IPS-18a (cell line): ENCODE data around the gene ZNF385A.
A peak's percentile ranks its signal among the peaks of the same experiment; 100 is the strongest.

Source experiments
- H3K27ac ChIP-seq: one replicate; pipeline ENCODE4 v1.5.1; 2013; ENCODE audit warnings: low read length
- H3K27me3 ChIP-seq: one replicate; pipeline ENCODE4 v1.6.1; 2013; ENCODE audit warnings: mild to moderate bottlenecking, low read length; ENCODE audit not compliant: control insufficient read depth, insufficient read depth
- H3K36me3 ChIP-seq: one replicate; pipeline ENCODE4 v1.6.1; 2013; ENCODE audit warnings: low read depth, low read length; ENCODE audit not compliant: control insufficient read depth
- H3K4me1 ChIP-seq: one replicate; pipeline ENCODE4 v1.6.1; 2013; ENCODE audit warnings: low read depth, low read length; ENCODE audit not compliant: control insufficient read depth
- H3K4me3 ChIP-seq: one replicate; pipeline ENCODE4 v1.5.1; 2013; ENCODE audit warnings: low read length
- H3K9ac ChIP-seq: one replicate; pipeline ENCODE4 v1.6.1; 2013; ENCODE audit warnings: mild to moderate bottlenecking, low read length, moderate library complexity
- H3K9me3 ChIP-seq: one replicate; pipeline ENCODE4 v1.6.1; 2013; ENCODE audit warnings: low read depth, low read length; ENCODE audit not compliant: control insufficient read depth

The ZNF385A gene

DNA sequence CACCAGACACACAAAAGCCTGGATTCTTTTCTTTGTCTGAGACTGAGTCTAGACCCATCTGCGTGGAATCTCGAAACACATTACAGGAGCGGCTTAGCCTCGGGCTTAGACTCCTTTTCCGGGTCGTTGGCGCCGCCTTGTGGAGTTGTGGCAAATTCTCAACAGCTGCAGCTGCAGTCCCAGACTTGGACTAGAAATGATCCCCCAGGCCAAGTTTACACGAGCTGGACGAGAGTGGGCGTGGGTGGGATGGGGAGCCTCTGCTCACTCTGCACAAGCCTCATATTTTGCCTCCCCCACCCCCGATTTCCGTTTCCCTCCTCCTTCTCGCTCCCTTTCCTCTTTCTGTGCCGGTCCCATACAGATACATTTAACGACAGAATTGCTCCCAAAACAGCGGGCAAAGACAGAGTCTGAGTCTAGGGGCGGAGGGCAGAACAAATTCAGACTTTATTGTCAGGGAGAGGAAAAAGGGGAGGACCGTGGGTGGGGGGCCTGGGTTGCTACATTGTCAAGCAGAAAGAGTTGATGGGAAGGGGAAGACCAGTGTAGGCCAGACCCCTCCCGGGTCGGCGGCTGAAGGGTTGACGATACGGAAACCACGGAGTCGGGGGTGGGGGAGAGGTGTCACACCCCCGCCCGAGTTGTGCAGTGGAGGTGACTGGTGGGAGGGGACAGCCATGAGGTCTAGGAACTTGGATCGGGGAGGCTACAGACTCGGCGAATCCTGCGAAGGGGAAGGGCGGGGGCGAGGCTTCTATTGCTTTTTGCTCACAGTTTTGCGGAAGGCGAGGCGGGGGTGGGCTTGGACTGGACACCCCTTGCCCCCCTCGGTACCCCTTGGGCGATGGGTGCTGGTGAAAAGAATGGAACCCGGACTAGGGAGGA lies 15.6 kb downstream of the ZNF385A start:
- Histone ChIP-seq H3K4me3 (peak overlapping the region; percentile 40), H3K27me3 (peaks cover 32% of the 10 kb centered on the region), H3K9me3 (no peaks in the 10 kb centered on the region), H3K36me3 (peaks cover 3% of the 10 kb centered on the region), H3K4me1 (no peaks in the 10 kb centered on the region), H3K9ac (no peak overlapping the region), H3K27ac (no peak overlapping the region)

DNA sequence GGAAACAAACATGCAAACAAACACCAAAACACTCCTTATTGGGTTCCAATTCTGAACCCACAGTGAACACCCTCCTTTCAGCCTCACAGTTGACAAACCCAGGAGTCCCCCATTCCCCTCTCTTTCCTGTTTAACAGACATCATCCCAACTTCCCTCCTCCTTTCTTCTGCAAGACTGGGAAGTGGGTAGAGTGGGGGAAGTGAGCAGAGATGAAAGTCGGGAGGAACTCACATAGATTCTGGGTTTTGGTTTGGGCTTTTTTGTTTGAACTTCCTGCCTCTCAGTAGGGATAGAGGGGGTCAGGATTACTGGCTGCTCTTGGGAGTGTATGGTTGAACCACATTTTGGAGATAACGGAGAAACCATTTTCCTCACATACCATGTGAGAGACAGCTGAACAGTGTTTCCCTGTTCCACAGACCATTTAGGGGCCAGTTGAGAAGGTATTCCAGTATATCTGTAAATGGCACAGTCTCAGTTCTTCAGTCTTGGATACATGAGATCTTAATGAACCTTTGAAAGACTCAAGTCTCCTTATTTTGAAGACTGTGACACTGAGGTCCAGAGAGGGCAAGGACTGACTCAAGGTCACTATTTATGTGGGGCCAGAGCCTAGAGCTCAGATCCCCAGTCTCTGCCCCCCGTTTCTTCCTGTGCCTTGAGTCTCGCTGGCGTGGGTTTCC lies 16.4 kb downstream of the ZNF385A start:
- no peak overlapping the region for H3K9ac ChIP-seq
- H3K9me3 ChIP-seq, result no peaks in the 10 kb centered on the region
- no peak overlapping the region for H3K4me3 ChIP-seq
- H3K27me3 ChIP-seq, result peaks cover 32% of the 10 kb centered on the region
- H3K4me1 ChIP-seq, result no peaks in the 10 kb centered on the region
- peaks cover 3% of the 10 kb centered on the region for H3K36me3 ChIP-seq
- no peak overlapping the region for H3K27ac ChIP-seq

DNA sequence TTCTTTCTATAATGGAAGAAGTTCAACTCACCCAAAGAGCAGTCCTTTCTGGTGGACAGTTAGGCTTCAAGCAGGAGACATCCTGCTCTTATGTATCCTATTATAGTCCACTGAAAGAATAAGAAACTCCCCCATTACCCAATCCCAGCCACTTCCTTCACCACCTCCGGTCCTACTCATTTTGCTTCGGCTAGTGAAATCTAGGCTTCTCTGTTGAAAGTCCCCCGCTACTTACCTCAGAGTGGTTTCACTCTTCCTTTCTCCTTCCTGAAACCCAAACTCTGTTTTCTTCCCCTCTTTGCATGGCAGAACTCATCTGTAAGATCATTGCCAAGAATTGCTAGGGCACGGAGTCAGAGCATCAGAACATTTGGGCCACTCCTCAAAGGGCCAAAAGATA lies 20.1 kb downstream of the ZNF385A start, which contains the start of gene GPR84:
TSS of gene GPR84 (minus strand) at position 74 of the 400 bp plus-strand sequence. CDS start 635 bp downstream, outside the sequence.
- Histone ChIP-seq H3K4me3 (no peak within 1 kb of the TSS), H3K4me1 (peaks cover 9% of the 10 kb centered on the region), H3K9ac (no peak within 1 kb of the TSS), H3K36me3 (no peaks in the 10 kb centered on the region), H3K27ac (no peak within 1 kb of the TSS), H3K27me3 (peaks cover 25% of the 10 kb centered on the region), H3K9me3 (no peaks in the 10 kb centered on the region)

DNA sequence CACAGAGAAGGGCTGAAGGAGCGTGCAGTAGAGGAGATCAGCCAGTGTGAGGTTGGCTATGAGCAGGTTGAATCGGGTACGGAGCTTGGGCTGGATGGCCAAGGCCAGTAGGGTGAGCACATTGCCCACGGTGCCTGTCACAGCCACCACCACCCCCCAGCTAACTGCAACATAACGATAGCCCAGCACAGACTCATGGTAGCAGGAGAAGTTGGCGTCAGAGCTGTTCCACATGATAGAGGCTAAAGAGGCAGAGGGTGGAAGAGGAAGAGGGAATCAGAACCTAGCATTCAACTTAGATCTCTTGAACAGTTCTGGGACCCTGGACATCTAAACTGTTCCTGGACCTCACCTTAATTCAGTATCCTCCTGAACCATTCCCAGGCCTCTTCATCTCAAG lies 20.9 kb downstream of the ZNF385A start:
- no peaks in the 10 kb centered on the region for H3K9me3 ChIP-seq
- H3K4me1 ChIP-seq, result peaks cover 11% of the 10 kb centered on the region
- peaks cover 17% of the 10 kb centered on the region for H3K27me3 ChIP-seq
- no peak overlapping the region for H3K9ac ChIP-seq
- no peaks in the 10 kb centered on the region for H3K36me3 ChIP-seq
- H3K4me3 ChIP-seq, result no peak overlapping the region
- no peak overlapping the region for H3K27ac ChIP-seq

DNA sequence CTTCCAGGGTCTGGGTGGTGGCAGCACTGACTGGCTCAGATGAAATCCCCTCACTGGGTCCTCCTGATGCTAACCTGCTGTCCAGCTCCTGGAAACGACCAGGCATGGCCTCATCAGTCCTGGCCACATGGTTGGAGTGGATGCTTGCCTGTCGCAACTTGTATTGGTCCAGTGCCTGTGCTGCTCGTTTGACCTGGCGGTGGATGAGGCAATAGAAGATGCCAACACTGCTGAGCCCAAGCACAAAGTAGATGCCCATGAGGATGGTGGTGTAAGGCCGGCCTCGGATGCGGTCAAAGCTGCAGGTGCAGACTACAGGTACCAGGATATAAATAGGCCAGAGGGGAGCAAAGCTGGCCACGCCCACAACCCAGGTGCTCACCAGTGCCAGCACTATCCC lies 21.5 kb downstream of the ZNF385A start:
- Histone ChIP-seq H3K36me3 (no peaks in the 10 kb centered on the region), H3K4me3 (no peak overlapping the region), H3K27ac (no peak overlapping the region), H3K9ac (no peak overlapping the region), H3K27me3 (peaks cover 12% of the 10 kb centered on the region), H3K9me3 (no peaks in the 10 kb centered on the region), H3K4me1 (peaks cover 17% of the 10 kb centered on the region)

DNA sequence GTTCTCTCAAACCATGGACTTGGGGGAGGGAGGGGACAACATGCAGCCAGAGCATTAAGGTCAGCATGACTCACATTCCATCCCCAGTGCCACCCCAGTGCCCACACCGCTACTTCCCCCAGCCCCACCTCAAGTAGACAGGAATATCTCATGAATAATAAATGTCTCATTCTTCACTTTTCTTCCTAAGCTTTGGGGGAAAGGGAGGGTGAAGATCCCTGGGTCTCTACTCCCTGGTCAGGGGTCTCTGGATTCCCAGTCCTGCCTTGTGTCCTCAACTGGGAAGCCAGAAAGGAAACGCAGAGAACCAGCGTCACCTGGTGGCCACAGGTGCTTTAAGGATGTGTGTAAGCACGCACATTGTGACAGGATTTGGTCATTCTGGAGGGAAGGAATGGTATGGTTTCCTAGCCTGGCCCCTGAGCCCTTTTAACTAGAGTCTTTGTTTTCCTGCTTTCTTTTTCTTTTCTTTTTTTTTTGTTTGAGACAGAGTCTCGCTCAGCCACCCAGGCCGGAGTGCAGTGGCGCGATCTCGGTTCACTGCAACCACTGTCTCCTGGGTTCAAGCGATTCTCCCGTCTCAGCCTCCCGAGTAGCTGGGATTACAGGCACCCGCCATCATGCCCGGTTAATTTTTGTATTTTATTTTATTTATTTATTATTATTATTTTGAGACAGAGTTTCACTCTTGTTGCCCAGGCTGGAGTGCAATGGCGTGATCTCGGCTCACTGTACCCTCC lies 23.6 kb downstream of the ZNF385A start:
- Histone ChIP-seq H3K9ac (no peak overlapping the region), H3K36me3 (no peaks in the 10 kb centered on the region)

DNA sequence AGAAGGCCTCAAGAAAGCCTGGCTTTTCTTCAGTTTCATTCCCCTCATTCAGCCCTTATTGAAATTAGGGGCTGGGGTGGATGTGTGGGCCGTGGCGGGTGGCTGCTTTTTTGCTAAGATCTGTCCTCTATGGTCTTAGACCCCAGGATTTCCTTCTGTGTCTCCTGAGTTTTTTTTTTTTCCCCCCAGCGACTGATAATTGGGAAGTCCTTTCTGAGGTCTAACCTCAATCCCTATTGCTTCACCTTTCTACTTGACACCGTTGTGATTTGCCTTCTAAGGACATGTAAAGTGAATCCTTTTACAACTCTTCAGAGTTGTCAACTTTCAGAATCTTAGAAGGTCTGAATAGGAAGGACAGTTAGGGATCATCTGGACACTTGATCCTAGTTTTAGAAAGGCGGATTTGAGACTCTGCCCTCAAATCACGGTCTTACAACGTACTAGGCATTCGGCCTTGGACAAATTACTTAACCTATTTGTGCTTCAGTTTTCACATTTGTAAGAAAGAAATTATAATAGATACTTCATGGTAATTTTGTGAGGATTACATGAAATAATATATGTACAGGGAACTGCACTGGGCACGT lies 24.7 kb downstream of the ZNF385A start:
- Histone ChIP-seq H3K9me3 (no peaks in the 10 kb centered on the region), H3K27me3 (no peaks in the 10 kb centered on the region), H3K4me1 (peaks cover 49% of the 10 kb centered on the region), H3K9ac (peak overlapping the region; percentile 58), H3K27ac (peak overlapping the region; percentile 58), H3K36me3 (no peaks in the 10 kb centered on the region), H3K4me3 (peak overlapping the region; percentile 83)

More for the DNA sequence above, 23.6 kb downstream of the ZNF385A start:
- H3K27me3 ChIP-seq, result no peaks in the 10 kb centered on the region
- H3K9me3 ChIP-seq, result no peaks in the 10 kb centered on the region
- no peak overlapping the region for H3K27ac ChIP-seq
- no peak overlapping the region for H3K4me3 ChIP-seq
- peaks cover 39% of the 10 kb centered on the region for H3K4me1 ChIP-seq

DNA sequence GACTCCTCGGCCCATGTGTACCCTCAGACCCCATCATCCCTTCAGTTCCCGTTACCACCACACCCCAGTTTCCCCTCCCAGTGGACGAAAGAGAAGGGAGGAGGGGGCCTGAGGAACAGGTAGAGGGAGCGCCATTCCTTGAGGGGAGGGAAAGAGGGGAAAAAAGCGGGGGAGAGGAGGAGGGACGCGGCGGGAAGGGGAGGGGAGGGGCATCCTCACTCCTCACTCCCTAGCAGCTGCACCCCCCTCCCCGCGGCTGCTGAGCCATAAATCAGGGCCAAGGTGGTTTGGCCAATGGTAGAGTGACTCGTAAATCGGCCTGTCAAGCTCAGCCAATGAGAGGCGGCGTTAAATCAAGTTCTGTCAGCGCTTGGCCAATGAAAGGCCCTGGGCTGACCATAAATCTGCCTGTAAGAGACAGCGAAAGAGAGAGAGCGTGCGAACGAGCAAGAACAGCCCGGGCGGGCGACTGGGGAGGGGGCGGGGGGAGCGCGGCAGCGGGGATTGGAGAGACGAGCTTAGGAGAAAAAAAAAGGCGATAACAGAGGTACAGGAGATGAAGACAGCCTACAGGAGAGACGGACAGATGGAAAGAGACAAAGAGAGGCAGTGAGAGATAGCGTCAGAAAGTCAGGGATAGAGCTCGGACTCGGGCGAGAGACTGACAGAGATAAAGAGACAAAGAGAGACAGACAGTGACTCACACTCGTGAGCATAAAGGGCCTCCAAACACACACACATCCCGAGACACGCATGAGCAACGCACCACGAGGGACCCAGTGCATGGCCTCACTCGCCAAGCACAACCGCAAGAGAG lies 25.4 kb downstream of the ZNF385A start:
- Histone ChIP-seq H3K9ac (peak overlapping the region; percentile 63), H3K27me3 (no peaks in the 10 kb centered on the region), H3K9me3 (no peaks in the 10 kb centered on the region), H3K4me3 (peak overlapping the region; percentile 83), H3K4me1 (peaks cover 52% of the 10 kb centered on the region), H3K36me3 (no peaks in the 10 kb centered on the region), H3K27ac (peak overlapping the region; percentile 58)

DNA sequence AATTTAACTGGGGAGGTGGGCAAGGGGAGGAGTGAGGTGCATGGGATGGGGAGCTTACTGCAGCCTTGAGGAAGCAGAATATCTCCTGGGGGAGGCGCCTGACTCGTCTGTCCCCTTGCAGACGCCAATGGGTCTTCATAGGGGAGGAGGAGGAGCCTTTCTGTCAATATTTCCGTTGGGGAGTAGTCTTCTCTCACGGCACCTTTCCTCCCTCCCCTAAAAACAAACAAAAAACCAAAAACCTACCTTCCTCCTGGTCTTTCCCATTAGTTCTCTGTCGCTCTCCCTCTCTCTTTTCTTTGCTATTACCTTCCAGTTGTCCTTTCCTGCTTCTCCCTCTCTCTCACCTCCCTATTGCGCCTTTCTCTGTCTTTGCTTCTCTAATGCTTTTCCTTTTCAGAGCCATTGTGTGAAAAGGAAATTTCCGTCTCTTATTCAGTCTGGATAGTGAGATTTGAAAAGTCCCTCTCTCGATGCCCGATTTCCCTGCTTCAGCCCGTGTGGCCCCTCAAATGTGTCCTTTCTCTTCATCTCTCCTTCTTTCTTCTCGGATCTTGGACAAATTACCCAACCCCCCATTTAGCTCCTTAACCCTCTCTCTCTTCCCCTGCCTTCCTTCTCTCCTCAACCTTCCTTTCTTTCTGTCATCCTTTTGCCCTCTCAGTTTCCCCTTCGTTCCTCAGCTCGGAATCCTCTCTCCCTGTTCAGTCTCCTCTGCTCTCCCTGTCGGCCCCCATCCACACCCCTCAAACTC lies 26.2 kb downstream of the ZNF385A start:
- no peaks in the 10 kb centered on the region for H3K27me3 ChIP-seq
- peak overlapping the region; percentile 25 for H3K27ac ChIP-seq
- H3K4me3 ChIP-seq, result peak overlapping the region; percentile 83
- no peaks in the 10 kb centered on the region for H3K36me3 ChIP-seq
- peak overlapping the region; percentile 63 for H3K9ac ChIP-seq
- H3K9me3 ChIP-seq, result no peaks in the 10 kb centered on the region
- peaks cover 57% of the 10 kb centered on the region for H3K4me1 ChIP-seq

DNA sequence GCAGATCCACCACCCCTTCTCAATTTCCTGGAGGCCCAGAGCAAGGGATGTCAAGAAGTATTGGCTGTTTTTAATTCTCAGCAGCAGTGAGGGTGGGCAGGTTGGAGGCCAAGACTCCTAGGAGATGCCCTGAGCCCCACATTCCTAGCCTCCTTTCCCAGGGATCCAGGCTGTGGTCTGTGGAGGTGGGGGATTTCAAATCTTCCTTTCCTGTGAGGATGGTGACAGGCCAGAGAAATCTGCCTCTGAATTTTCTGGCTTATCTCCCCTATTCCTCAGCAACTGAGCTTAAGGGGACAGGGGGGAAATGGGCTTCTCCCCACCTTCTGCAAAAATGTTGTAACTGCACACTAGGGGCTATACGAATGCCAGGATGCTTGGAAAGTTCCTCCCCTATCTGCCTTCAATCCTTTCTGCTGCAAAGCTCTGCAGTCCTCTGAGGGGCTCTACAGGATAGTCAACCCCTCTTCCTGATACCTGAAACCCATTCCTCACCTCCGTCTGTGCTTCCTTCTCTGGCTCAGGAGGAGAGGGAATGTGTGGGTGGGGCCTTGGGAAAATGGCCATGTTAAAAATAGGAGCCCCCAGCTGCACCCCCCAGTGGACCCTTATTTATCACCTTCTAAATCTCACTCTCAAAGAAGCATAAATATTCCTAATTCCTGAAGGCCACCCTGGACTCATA lies 26.9 kb downstream of the ZNF385A start:
- peaks cover 64% of the 10 kb centered on the region for H3K4me1 ChIP-seq
- H3K4me3 ChIP-seq, result peak overlapping the region; percentile 83
- no peaks in the 10 kb centered on the region for H3K9me3 ChIP-seq
- H3K36me3 ChIP-seq, result no peaks in the 10 kb centered on the region
- no peaks in the 10 kb centered on the region for H3K27me3 ChIP-seq
- H3K9ac ChIP-seq, result no peak overlapping the region
- H3K27ac ChIP-seq, result no peak overlapping the region
